Measurements from ENCODE around the gene EPHA3. TPM values are rescaled to one million over a fixed set of nuclear protein-coding genes. Genes with fewer than 3 reads are reported as not detected.

The EPHA3 gene
- total and polyA plus RNA-seq, 10 of the 15 experiments (the other 5 are each of a cell fraction or from before 2014, with no cell fraction given) = 0.03 to 39.0 (median 0.07) TPM; not detected in 4

GRCh38 chr3:89114841-89115223 is 7.4 kb downstream of the EPHA3 start:
- TF ChIP-seq RCOR1 (conservative IDR thresholded peaks at IDR 0.05; ENCODE audit: low read depth, low read length) = no peak
- no peak for TF ChIP-seq SUPT20H (IDR thresholded peaks at IDR 0.05; ENCODE audit: borderline replicate concordance, control insufficient read depth, low read depth, low read length)
- TF ChIP-seq CHD1 (IDR thresholded peaks at IDR 0.05; ENCODE audit: low read depth, low read length) = no peak
- TF ChIP-seq POLR2A (IDR thresholded peaks at IDR 0.05; ENCODE audit: low read depth, low read length) = no peak
- TF ChIP-seq SIN3A (IDR thresholded peaks at IDR 0.05; ENCODE audit: low read depth, low read length) = no peak
- TF ChIP-seq DPF2 (IDR thresholded peaks at IDR 0.05) = no peak
- TF ChIP-seq ZNF384 (IDR thresholded peaks at IDR 0.05; ENCODE audit: borderline replicate concordance, low read depth, low read length) = no peak
- no peak for TF ChIP-seq TAF1 (IDR thresholded peaks at IDR 0.05; ENCODE audit: borderline replicate concordance, low read depth, low read length)
- no peak for TF ChIP-seq POLR2AphosphoS5 (IDR thresholded peaks at IDR 0.05; ENCODE audit: low read length)
- SMC1A ChIA-PET (ENCODE audit: uncharacterized antibody, unreplicated experiment) = interaction anchor here (0.7 to 0.8 kb wide), 2 partner anchors 921 to 977 kb away, joined by 3 to 4 read pairs; no protein-coding TSS in a partner anchor
- H3K79me2 ChIP-seq (ENCODE audit: control insufficient read depth, insufficient read depth, low read length) = no peaks in the 10 kb centered on the region
- in situ Hi-C loops (cut with MboI) (no loop called here), intact Hi-C loops (cut with micrococcal nuclease; ENCODE audit: unreplicated experiment) (loop anchor here (5.0 kb wide), 1 partner anchor 913 kb away; no protein-coding TSS in a partner anchor)
- RAD21 ChIA-PET (ENCODE audit: unreplicated experiment) = interaction anchor here (0.7 kb wide), 1 partner anchor 11 kb away, joined by 3 read pairs; no protein-coding TSS in a partner anchor
- no peak overlapping the region for H3K4me3 ChIP-seq
- no peaks in the 10 kb centered on the region for H3K9me3 ChIP-seq (replicated peaks; ENCODE audit: control insufficient read depth, insufficient read depth, low read length)
- H3K27ac ChIP-seq (ENCODE audit: control insufficient read depth, insufficient read depth) = no peak overlapping the region
- no peaks in the 10 kb centered on the region for H3K27me3 ChIP-seq (replicated peaks in 1 of 2; ENCODE audit: control insufficient read depth in 2 of 2, insufficient read depth in 2 of 2, low read length in 1 of 2)
- ATAC-seq = no peak; the same call in 2 of the 3 replicates
- no peaks in the 10 kb centered on the region for H3K4me1 ChIP-seq (ENCODE audit: control insufficient read depth, insufficient read depth, low read length)
- POLR2A ChIA-PET = no interaction called here
- FAIRE-seq = no peak
- DNase-seq (ENCODE audit: low read depth, low spot score) = no peak
- WGBS (ENCODE audit: insufficient coverage, insufficient replicate concordance, low lambda C conversion rate, missing lambda C conversion rate) = 15% methylated on average over 13 of the region's 13 CpGs
- H3K4me2 ChIP-seq (ENCODE audit: control insufficient read depth, insufficient read depth) = no peak overlapping the region
- no peak overlapping the region for H3K9ac ChIP-seq (ENCODE audit: control insufficient read depth, insufficient read depth, low read length)
- H2AFZ ChIP-seq (ENCODE audit: control insufficient read depth, low read depth, low read length) = no peak overlapping the region; the same call in 1 of the 2 replicates
- CTCF ChIA-PET = interaction anchor here (1.3 kb wide), 1 partner anchor 896 kb away, joined by 4 read pairs; no protein-coding TSS in a partner anchor
- no peaks in the 10 kb centered on the region for H4K20me1 ChIP-seq (ENCODE audit: control insufficient read depth, insufficient read depth)
- no peaks in the 10 kb centered on the region for H3K36me3 ChIP-seq (ENCODE audit: control insufficient read depth in 2 of 2, insufficient read depth in 2 of 2, low read length in 1 of 2)
- BruUV-seq (replicated peaks) = no TSS peak

DNA sequence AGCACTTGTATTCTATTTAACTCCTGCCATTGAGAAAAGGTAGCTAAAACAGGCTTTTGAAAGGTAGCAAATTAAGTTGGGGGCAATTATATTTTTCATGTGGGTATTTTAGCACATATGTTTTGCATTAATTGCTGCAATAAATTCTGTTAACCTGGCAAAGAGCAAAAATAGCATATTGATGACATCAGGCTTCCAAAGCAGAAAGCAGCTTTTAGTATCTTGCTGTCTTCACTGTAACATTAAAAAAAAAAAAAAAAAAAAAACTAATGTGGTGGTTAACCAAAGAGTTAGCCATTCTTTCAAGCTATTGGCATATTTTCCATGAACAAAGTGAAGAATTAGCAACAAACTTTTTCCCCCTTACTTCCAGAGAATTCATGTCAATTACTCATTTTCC is 9.1 kb downstream of the EPHA3 start:
- ChIA-PET CTCF (interaction anchor here (0.6 to 1.3 kb wide), 4 partner anchors 664 to 975 kb away, joined by 3 to 4 read pairs (median 3); no protein-coding TSS in a partner anchor), POLR2A (interaction anchor here (0.6 kb wide), 1 partner anchor 36 kb away, joined by 6 read pairs; no protein-coding TSS in a partner anchor), SMC1A (ENCODE audit: uncharacterized antibody, unreplicated experiment) (interaction anchor here (0.9 to 1.2 kb wide), 3 partner anchors 58 to 976 kb away, joined by 3 to 4 read pairs (median 3); no protein-coding TSS in a partner anchor), RAD21 (ENCODE audit: unreplicated experiment) (interaction anchor here (1.1 kb wide), 1 partner anchor 975 kb away, joined by 4 read pairs; no protein-coding TSS in a partner anchor)
- no peaks in the 10 kb centered on the region for H4K20me1 ChIP-seq (ENCODE audit: control insufficient read depth, insufficient read depth)
- no peak overlapping the region for H2AFZ ChIP-seq (ENCODE audit: control insufficient read depth, low read depth, low read length)
- no peaks in the 10 kb centered on the region for H3K9me3 ChIP-seq (replicated peaks; ENCODE audit: control insufficient read depth, insufficient read depth, low read length)
- H3K4me2 ChIP-seq (ENCODE audit: control insufficient read depth, insufficient read depth) = no peak overlapping the region
- H3K4me1 ChIP-seq (ENCODE audit: control insufficient read depth, insufficient read depth, low read length) = no peaks in the 10 kb centered on the region
- H3K27ac ChIP-seq (ENCODE audit: control insufficient read depth, insufficient read depth) = no peak overlapping the region
- ATAC-seq (no peak), FAIRE-seq (no peak), DNase-seq (ENCODE audit: low read depth, low spot score) (no peak)
- H3K79me2 ChIP-seq (ENCODE audit: control insufficient read depth, insufficient read depth, low read length) = no peaks in the 10 kb centered on the region
- H3K27me3 ChIP-seq (replicated peaks in 1 of 2; ENCODE audit: control insufficient read depth in 2 of 2, insufficient read depth in 2 of 2, low read length in 1 of 2) = no peaks in the 10 kb centered on the region
- TF ChIP-seq HCFC1 (IDR thresholded peaks at IDR 0.05; ENCODE audit: low read length) = no peak
- TF ChIP-seq ZBED1 (IDR thresholded peaks at IDR 0.05; ENCODE audit: borderline replicate concordance) = no peak
- no peak for TF ChIP-seq CEBPB (IDR thresholded peaks at IDR 0.05; ENCODE audit: borderline replicate concordance in 1 of 2, low read depth in 2 of 2, low read length in 2 of 2)
- TF ChIP-seq SREBF2 (IDR thresholded peaks at IDR 0.05; ENCODE audit: low read length) = no peak
- no peak for TF ChIP-seq CTCF (IDR thresholded peaks at IDR 0.05 in 2 of 3, conservative IDR thresholded peaks at IDR 0.05 in 1 of 3; ENCODE audit: control insufficient read depth in 2 of 3, extremely low read depth in 1 of 3, insufficient read depth in 1 of 3, low read depth in 3 of 3, low read length in 3 of 3)
- TF ChIP-seq, protein P1, sequence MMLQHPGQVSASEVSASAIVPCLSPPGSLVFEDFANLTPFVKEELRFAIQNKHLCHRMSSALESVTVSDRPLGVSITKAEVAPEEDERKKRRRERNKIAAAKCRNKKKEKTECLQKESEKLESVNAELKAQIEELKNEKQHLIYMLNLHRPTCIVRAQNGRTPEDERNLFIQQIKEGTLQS (IDR thresholded peaks at IDR 0.05; ENCODE audit: borderline replicate concordance, extremely low read depth, low read depth, low read length) = no peak
- BruUV-seq (replicated peaks) = no TSS peak
- H3K9ac ChIP-seq (ENCODE audit: control insufficient read depth, insufficient read depth, low read length) = no peak overlapping the region
- no peak overlapping the region for H3K4me3 ChIP-seq
- in situ Hi-C loops (cut with MboI) = no loop called here
- intact Hi-C loops (cut with micrococcal nuclease; ENCODE audit: unreplicated experiment) = no loop called here
- H3K36me3 ChIP-seq (ENCODE audit: control insufficient read depth in 2 of 2, insufficient read depth in 2 of 2, low read length in 1 of 2) = no peaks in the 10 kb centered on the region

Data from GM12878 (cell line).